Measurements from ENCODE around the gene TTBK1.

The TTBK1 gene

DNA sequence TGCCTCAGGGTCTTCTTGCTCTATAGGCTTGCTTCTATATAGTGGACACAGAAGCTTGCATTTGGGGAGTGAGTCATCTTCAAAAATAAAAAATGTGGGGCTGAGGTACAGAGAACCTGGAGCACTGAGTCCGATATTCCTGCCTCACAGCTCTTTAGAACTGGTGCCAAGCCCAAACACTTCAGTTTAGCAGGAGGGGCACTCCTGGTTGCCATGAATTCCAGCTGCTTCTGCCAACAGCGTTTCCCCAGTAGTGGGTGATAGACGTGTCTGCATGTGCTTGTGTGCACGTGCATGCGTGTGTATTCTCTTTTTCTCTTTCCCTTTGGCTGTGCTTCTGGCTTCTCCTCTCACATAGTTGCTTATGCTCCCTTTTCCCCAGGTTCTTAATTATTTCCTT lies 25.9 kb upstream of the TTBK1 start:
- Mint-ChIP-seq H3K27ac (no peak overlapping the region), H3K9me3 (ENCODE audit: low read depth) (no peaks in the 10 kb centered on the region), H3K36me3 (peaks cover 7% of the 10 kb centered on the region), H3K27me3 (no peaks in the 10 kb centered on the region), H3K4me1 (ENCODE audit: low read depth) (peaks cover 13% of the 10 kb centered on the region), H3K4me3 (no peak overlapping the region)

- Mint-ChIP-seq H3K4me1 (ENCODE audit: low read depth) (peaks cover 27% of the 10 kb centered on the region), H3K27me3 (no peaks in the 10 kb centered on the region), H3K9me3 (ENCODE audit: low read depth) (no peaks in the 10 kb centered on the region), H3K4me3 (no peak overlapping the region), H3K36me3 (peaks cover 9% of the 10 kb centered on the region), H3K27ac (peak overlapping the region; percentile 41)
Measured at GRCh38 chr6:43219119-43219518, 24.2 kb upstream of the TTBK1 start.

- peak overlapping the region; percentile 41 for H3K27ac Mint-ChIP-seq
- peaks cover 34% of the 10 kb centered on the region for H3K4me1 Mint-ChIP-seq (ENCODE audit: low read depth)
- no peaks in the 10 kb centered on the region for H3K9me3 Mint-ChIP-seq (ENCODE audit: low read depth)
- H3K36me3 Mint-ChIP-seq, result peaks cover 12% of the 10 kb centered on the region
- no peak overlapping the region for H3K4me3 Mint-ChIP-seq
- H3K27me3 Mint-ChIP-seq, result no peaks in the 10 kb centered on the region
Measured at GRCh38 chr6:43219814-43220213, 23.5 kb upstream of the TTBK1 start.

DNA sequence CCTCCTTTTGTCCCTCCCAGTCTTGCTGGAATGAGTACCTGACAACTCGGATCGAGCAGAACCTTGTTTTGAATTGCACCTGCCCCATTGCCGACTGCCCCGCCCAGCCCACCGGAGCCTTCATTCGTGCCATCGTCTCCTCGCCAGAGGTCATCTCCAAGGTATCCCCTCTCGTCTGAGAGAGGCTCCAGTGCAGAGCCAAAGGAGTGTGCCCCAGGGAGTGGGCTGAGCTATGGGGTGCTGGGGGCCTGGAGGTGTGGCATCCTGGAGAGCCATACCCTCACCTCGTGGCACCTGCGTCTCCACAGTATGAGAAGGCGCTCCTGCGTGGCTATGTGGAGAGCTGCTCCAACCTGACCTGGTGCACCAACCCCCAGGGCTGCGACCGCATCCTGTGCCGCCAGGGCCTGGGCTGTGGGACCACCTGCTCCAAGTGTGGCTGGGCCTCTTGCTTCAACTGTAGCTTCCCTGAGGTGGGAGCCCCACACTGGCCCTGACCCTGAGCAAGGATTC lies 22.8 kb upstream of the TTBK1 start:
- H3K4me1 Mint-ChIP-seq (ENCODE audit: low read depth), result peaks cover 38% of the 10 kb centered on the region
- no peaks in the 10 kb centered on the region for H3K27me3 Mint-ChIP-seq
- peaks cover 15% of the 10 kb centered on the region for H3K36me3 Mint-ChIP-seq
- H3K9me3 Mint-ChIP-seq (ENCODE audit: low read depth), result no peaks in the 10 kb centered on the region
- peak overlapping the region; percentile 72 for H3K27ac Mint-ChIP-seq
- H3K4me3 Mint-ChIP-seq, result no peak overlapping the region

DNA sequence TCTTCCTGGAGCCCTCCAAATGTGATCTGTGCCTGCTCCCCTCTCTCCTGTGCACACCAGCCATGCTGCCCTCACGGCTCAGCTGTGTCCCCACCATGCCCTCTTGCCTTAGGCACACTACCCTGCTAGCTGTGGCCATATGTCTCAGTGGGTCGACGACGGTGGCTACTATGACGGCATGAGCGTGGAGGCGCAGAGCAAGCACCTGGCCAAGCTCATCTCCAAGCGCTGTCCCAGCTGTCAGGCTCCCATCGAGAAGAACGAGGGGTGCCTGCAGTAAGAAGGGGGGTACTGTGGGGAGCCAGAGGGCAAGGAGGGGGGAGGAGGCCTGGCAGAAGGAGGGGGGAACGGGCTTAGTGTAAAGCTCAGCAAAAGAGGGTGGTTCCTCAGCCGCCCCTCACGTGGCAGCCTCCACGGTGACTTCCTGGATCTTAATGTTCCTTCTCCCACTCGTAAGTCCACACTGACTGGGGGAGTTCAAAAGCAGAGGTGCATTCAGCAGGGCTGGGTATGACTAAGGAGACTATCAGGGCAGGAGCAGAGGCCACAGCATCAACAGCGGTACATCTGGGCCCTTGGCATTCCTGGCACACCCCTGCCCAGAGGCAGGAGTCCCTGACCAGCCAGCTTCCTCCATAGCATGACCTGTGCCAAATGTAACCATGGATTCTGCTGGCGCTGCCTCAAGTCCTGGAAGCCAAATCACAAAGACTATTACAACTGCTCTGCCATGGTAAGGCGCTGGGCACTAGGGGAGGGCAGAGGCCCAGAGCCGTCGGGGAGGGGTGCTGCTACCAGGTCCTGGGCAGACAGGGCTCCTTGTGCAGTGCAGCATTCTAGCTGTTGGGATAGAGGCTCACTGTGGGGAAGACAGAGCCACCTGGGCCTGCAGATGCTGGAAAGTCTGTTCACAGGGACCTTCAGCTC lies 22.0 kb upstream of the TTBK1 start:
- no peaks in the 10 kb centered on the region for H3K27me3 Mint-ChIP-seq
- peak overlapping the region; percentile 89 for H3K27ac Mint-ChIP-seq
- no peaks in the 10 kb centered on the region for H3K9me3 Mint-ChIP-seq (ENCODE audit: low read depth)
- H3K4me1 Mint-ChIP-seq (ENCODE audit: low read depth), result peaks cover 46% of the 10 kb centered on the region
- peak overlapping the region; percentile 4 for H3K4me3 Mint-ChIP-seq
- peaks cover 16% of the 10 kb centered on the region for H3K36me3 Mint-ChIP-seq

GRCh38 chr6:43222418-43223059 lies 20.7 kb upstream of the TTBK1 start:
- Mint-ChIP-seq H3K27ac (peak overlapping the region; percentile 100), H3K4me3 (peak overlapping the region; percentile 60), H3K36me3 (peaks cover 14% of the 10 kb centered on the region), H3K27me3 (no peaks in the 10 kb centered on the region), H3K4me1 (ENCODE audit: low read depth) (peaks cover 53% of the 10 kb centered on the region), H3K9me3 (ENCODE audit: low read depth) (no peaks in the 10 kb centered on the region)

DNA sequence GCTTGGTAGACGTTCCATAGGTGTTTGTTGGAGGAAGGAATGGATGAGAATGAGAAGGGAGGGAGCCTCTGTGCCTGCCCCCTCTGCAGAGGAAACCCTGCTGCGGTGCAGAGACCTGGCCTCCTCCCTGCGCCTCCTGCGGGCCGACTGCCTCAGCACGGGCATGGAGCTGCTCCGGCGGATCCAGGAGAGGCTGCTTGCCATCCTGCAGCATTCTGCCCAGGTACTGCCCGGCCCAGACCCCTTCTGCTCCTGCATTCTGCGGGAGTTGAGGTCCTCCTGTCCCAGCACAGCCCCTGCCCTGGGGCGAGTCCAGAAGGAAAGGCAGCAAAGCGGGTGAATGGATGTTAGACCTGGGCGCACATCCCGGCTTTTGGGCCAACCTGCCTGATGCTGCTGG lies 20.1 kb upstream of the TTBK1 start:
- Mint-ChIP-seq H3K36me3 (peaks cover 13% of the 10 kb centered on the region), H3K4me3 (peak overlapping the region; percentile 60), H3K27ac (peak overlapping the region; percentile 100), H3K27me3 (no peaks in the 10 kb centered on the region), H3K4me1 (ENCODE audit: low read depth) (peaks cover 60% of the 10 kb centered on the region), H3K9me3 (ENCODE audit: low read depth) (no peaks in the 10 kb centered on the region)

DNA sequence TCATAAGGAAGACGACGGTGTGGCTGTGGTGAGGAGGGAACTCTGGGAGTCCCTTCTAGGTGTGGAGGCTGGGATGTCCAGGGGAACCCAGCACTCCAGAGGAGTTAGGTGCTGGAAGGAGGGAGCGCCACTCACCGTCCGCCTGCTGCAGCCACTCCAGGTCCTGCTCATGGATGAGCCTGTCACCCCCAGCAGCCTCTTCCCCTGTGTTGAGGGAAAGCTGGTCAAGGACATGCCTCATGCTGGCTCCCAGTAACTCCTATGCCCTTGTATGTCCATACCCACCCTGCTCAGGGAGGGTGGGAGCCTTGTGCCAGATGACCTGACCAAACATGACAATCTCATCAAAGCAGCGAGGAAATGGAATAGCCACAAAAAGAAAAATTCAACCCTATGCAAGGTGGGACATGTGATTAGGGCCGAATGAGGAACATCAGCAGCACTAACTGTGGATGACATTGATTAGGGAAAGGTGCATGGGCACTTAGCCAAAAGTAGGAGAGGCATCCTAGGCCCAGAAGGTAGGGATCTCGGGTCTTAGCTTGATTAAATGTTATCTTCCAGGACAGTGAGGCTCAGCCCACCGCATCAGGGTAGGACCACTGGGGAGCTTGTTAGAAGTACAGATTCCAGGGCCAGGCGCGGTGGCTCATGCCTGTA lies 17.0 kb upstream of the TTBK1 start:
- Mint-ChIP-seq H3K9me3 (ENCODE audit: low read depth) (no peaks in the 10 kb centered on the region), H3K4me3 (peak overlapping the region; percentile 69), H3K36me3 (peaks cover 13% of the 10 kb centered on the region), H3K27ac (peak overlapping the region; percentile 100), H3K4me1 (ENCODE audit: low read depth) (peaks cover 65% of the 10 kb centered on the region), H3K27me3 (no peaks in the 10 kb centered on the region)

GRCh38 chr6:43228951-43229802 lies 14.1 kb upstream of the TTBK1 start, which contains the start of gene DNPH1:
DNPH1 (minus strand) TSS chr6:43229481; CDS start chr6:43229456, 25 bp downstream.
- peak within 1 kb of the TSS; percentile 100 for H3K27ac Mint-ChIP-seq
- H3K9me3 Mint-ChIP-seq (ENCODE audit: low read depth), result no peaks in the 10 kb centered on the region
- H3K36me3 Mint-ChIP-seq, result peaks cover 10% of the 10 kb centered on the region
- peak within 1 kb of the TSS; percentile 93 for H3K4me3 Mint-ChIP-seq
- no peaks in the 10 kb centered on the region for H3K27me3 Mint-ChIP-seq
- peaks cover 42% of the 10 kb centered on the region for H3K4me1 Mint-ChIP-seq (ENCODE audit: low read depth)

GRCh38 chr6:43229803-43230620 lies 13.3 kb upstream of the TTBK1 start:
- Mint-ChIP-seq H3K27ac (peak overlapping the region; percentile 95), H3K27me3 (no peaks in the 10 kb centered on the region), H3K4me1 (ENCODE audit: low read depth) (peaks cover 36% of the 10 kb centered on the region), H3K4me3 (peak overlapping the region; percentile 88), H3K9me3 (ENCODE audit: low read depth) (no peaks in the 10 kb centered on the region), H3K36me3 (peaks cover 8% of the 10 kb centered on the region)

DNA sequence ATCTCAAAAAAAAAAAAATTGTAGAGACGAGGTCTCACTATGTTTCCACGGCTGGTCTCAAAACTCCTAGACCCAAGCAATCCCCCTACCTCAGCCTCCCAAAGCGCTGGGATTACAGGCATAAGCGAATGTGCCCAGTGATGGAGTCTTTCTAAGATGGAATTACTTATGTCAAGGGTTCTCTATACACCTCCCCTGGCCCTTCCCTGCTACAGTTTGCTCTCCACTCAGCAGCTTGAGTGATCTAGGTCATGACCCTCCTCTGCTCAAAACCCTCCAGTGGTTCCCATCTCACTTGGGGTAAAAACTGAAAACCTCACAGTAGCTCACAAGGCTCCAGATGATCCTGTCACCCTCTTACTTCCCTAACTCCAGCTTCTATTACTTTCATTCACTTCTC lies 12.2 kb upstream of the TTBK1 start:
- Mint-ChIP-seq H3K4me3 (peak overlapping the region; percentile 25), H3K36me3 (peaks cover 4% of the 10 kb centered on the region), H3K4me1 (ENCODE audit: low read depth) (peaks cover 26% of the 10 kb centered on the region), H3K9me3 (ENCODE audit: low read depth) (no peaks in the 10 kb centered on the region), H3K27ac (no peak overlapping the region), H3K27me3 (no peaks in the 10 kb centered on the region)

DNA sequence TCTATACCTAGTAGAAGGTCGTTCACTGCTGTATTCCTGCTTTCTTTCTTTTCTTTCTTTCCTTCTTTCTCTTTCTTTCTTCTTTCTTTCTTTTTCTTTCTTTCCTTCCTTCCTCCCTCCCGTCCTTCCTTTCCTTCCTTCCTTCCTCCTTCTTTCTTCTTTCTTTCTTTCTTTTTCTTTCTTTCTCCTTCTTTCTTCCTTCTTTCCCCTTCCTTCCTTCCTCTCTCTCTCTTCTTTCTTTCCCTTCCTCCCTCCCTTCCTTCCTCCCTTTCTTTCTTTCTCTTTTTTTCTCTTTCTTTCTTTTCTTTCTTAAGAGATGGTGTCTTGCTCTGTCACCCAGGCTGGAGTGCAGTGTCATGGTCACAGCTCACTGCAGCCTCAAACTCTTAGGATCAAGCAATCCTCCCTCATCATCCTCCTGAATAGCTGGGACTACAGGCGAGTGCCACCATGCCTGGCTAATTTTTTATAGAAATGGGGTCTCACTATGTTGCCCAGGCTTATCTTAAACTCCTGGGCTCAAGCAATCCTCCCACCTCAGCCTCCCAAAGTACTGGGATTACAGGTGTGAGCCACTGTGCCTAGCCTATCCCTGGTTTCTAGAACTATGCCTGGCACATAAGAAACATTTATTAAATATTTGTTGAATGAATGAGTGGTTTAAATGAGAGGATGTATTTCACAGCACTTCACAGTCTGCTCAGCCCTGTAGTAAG lies 11.4 kb upstream of the TTBK1 start:
- H3K27ac Mint-ChIP-seq, result no peak overlapping the region
- H3K36me3 Mint-ChIP-seq, result no peaks in the 10 kb centered on the region

DNA sequence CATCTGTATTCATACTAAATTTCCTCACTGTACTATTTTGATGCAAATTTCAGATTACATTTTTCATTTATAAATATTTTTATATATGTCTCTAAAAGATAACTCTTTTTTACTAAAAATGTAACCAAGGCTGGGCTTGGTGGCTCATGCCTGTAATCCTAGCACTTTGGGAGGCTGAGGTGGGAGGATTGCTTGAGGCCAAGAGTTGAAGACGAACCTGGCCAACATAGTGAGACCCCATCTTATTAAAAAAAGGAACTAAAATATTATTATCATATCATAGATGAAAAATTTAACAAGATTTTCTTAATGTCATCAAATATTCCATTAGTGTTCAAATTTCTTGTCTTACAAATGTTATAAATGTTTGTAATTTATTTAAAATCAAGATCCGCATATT lies 7.4 kb upstream of the TTBK1 start:
- H3K36me3 Mint-ChIP-seq, result peaks cover 4% of the 10 kb centered on the region
- H3K4me3 Mint-ChIP-seq, result no peak overlapping the region
- H3K4me1 Mint-ChIP-seq (ENCODE audit: low read depth), result no peaks in the 10 kb centered on the region
- H3K27ac Mint-ChIP-seq, result no peak overlapping the region
- no peaks in the 10 kb centered on the region for H3K9me3 Mint-ChIP-seq (ENCODE audit: low read depth)
- peaks cover 9% of the 10 kb centered on the region for H3K27me3 Mint-ChIP-seq

More for the DNA sequence above, 11.4 kb upstream of the TTBK1 start:
- peaks cover 18% of the 10 kb centered on the region for H3K4me1 Mint-ChIP-seq (ENCODE audit: low read depth)
- H3K4me3 Mint-ChIP-seq, result peak overlapping the region; percentile 25
- H3K27me3 Mint-ChIP-seq, result peaks cover 2% of the 10 kb centered on the region
- no peaks in the 10 kb centered on the region for H3K9me3 Mint-ChIP-seq (ENCODE audit: low read depth)
